Fibroblast of lung (primary cell): ENCODE results near the gene STPG2.

ENCODE experiments used
- EZH2 ChIP-seq: IDR thresholded peaks from 2 replicates; pipeline ENCODE4 v1.5.1; 2012; ENCODE audit warnings: low read length, control low read depth, mild to moderate bottlenecking; ENCODE audit errors: missing control alignments
- TF ChIP-seq, protein P1 (sequence below), 2 donors: IDR thresholded peaks in 1 of 2; conservative IDR thresholded peaks in 1 of 2; 1 replicate in 1 of 2; 2 replicates in 1 of 2; pipeline ENCODE4 v1.5.1; 2011 to 2012; ENCODE audit warnings: low read length in 2 of 2, control low read depth in 1 of 2, inconsistent platforms in 1 of 2, low read depth in 1 of 2, mild to moderate bottlenecking in 1 of 2

DNA sequence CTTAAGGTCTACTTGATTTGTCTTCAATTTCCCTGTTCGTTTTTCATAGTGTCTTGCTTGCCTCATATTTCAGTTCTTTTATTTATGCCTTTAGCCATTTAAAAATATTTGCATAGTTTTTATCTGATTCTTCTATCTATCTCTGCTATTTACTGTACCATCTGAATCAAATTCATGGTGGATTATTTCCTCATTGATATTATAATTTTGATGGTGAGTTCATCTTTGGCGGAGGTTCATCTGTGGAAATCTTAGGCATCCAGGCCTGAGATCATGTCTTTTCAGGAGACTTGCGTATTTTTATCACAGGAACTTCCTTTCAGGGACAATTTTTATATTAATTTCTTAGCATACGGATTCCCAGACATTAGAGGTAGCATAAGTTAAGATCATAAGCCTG, 275.2 kb downstream of the STPG2 start:
- TF ChIP-seq, protein P1, sequence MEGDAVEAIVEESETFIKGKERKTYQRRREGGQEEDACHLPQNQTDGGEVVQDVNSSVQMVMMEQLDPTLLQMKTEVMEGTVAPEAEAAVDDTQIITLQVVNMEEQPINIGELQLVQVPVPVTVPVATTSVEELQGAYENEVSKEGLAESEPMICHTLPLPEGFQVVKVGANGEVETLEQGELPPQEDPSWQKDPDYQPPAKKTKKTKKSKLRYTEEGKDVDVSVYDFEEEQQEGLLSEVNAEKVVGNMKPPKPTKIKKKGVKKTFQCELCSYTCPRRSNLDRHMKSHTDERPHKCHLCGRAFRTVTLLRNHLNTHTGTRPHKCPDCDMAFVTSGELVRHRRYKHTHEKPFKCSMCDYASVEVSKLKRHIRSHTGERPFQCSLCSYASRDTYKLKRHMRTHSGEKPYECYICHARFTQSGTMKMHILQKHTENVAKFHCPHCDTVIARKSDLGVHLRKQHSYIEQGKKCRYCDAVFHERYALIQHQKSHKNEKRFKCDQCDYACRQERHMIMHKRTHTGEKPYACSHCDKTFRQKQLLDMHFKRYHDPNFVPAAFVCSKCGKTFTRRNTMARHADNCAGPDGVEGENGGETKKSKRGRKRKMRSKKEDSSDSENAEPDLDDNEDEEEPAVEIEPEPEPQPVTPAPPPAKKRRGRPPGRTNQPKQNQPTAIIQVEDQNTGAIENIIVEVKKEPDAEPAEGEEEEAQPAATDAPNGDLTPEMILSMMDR (conservative IDR thresholded peaks at IDR 0.05 in 1 of 2, IDR thresholded peaks at IDR 0.05 in 1 of 2; ENCODE audit: low read depth in 1 of 2, low read length in 2 of 2): no peak
- TF ChIP-seq EZH2: no peak
